Mesodermal cell (in vitro differentiated cells): ENCODE data around the gene CHDH.

Source experiments
- H3K27ac ChIP-seq: 2 replicates; pipeline ENCODE4 v1.7.0; 2013; ENCODE audit warnings: mild to moderate bottlenecking, low read depth, low read length, moderate library complexity; ENCODE audit not compliant: severe bottlenecking
- H3K36me3 ChIP-seq: 2 replicates; pipeline ENCODE4 v1.7.1; 2013; ENCODE audit warnings: mild to moderate bottlenecking, low read length, moderate library complexity; ENCODE audit not compliant: control insufficient read depth, insufficient read depth
- H3K4me1 ChIP-seq: one replicate; pipeline ENCODE4 v1.7.1; 2013; ENCODE audit warnings: mild to moderate bottlenecking, low read length; ENCODE audit not compliant: insufficient read depth, control insufficient read depth, poor library complexity, severe bottlenecking
- H3K4me3 ChIP-seq: 2 replicates; pipeline ENCODE4 v1.7.0; 2013; ENCODE audit warnings: low read length, control low read depth, mild to moderate bottlenecking; ENCODE audit not compliant: insufficient read depth, poor library complexity, severe bottlenecking; ENCODE audit errors: extremely low read depth
- H3K9me3 ChIP-seq: 2 replicates; pipeline ENCODE4 v1.7.1; 2013; ENCODE audit warnings: mild to moderate bottlenecking, low read length, moderate library complexity; ENCODE audit not compliant: control insufficient read depth
- WGBS, 2 experiments: methylation state at CpG; one replicate each; pipeline ENCODE4 v1.1.5; 2013; ENCODE audit warnings: missing lambda C conversion rate in 2 of 2; ENCODE audit not compliant: insufficient coverage in 2 of 2; 5-methylcytosine and 5-hydroxymethylcytosine counted together

The CHDH gene

DNA sequence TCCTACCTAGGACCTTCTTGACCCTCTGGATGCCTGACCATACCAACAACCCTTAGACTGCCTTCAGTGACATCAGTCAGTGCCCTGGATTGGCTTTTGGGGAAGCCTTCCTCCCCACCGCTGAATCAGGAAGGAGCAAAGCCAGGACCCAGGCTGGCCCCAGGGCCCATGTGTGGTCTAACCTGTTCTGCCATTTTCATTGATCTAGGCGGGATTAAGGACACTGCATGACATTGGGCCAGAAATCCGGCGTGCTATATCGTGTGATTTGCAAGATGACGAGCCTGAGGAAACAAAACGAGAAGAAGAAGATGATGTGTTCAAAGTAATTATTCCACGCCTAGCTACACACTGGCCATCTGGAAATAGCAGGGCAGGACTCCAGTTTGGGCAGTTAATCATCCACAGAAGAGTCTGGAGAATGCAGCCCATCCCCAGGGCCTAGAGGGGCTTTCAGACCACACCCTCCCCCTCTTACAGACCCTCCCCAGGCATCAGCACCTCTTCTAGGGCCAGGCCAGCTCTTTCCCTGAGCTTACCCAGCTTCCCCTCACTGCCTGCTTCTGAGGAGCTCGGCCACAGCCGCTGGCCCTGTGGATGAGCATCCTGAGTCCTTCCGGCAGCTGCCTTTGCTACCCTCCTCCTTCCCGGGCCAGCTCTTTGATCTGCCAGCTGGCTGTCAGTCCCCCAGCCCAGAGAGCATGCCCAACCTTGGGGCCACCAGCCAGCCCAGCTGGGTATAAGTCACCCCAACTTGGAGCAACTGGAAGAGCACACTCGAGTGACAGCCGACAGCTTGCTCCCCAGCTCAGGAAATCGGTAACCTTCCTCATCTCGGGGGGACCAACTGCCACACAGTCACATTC, 45.9 kb downstream of the CHDH start:
- 91% methylated on average over 15 to 16 of the region's 16 CpGs for WGBS, 2 experiments
- H3K27ac ChIP-seq, result no peak overlapping the region

GRCh38 chr3:53799338-53799865, 46.8 kb downstream of the CHDH start:
- Histone ChIP-seq H3K9me3 (no peaks in the 10 kb centered on the region), H3K4me3 (no peak overlapping the region), H3K4me1 (peaks cover 12% of the 10 kb centered on the region), H3K36me3 (no peaks in the 10 kb centered on the region), H3K27ac (no peak overlapping the region)
- WGBS, 2 experiments, result 89 to 94% methylated on average over 11 to 12 of the region's 12 CpGs

More for the DNA sequence above, 45.9 kb downstream of the CHDH start:
- Histone ChIP-seq H3K4me3 (no peak overlapping the region), H3K9me3 (no peaks in the 10 kb centered on the region), H3K36me3 (no peaks in the 10 kb centered on the region), H3K4me1 (peaks cover 17% of the 10 kb centered on the region)

DNA sequence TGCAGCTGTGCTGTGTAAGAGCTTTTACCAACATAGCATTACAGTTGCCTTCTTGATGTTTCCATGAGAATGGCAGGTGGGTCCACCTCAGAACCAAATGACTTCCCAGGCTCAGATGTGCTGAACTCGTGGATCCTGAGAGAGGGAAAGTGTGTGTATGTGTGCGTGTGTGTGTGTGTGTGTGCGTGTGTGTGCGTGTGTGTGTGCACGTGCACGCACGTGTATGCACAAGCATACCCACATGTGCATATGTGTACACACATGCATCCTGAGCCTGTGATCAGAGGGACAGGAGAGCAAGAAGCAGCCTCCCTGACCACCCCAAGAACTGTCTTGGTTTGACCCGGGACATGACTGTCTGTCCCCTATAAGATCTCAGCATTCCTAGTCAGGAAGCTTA, 48.1 kb downstream of the CHDH start:
- H3K4me1 ChIP-seq, result peaks cover 7% of the 10 kb centered on the region
- H3K27ac ChIP-seq, result no peak overlapping the region
- H3K36me3 ChIP-seq, result no peaks in the 10 kb centered on the region
- no peaks in the 10 kb centered on the region for H3K9me3 ChIP-seq
- 84 to 85% methylated on average over 6 of the region's 8 CpGs for WGBS, 2 experiments
- H3K4me3 ChIP-seq, result no peak overlapping the region

DNA sequence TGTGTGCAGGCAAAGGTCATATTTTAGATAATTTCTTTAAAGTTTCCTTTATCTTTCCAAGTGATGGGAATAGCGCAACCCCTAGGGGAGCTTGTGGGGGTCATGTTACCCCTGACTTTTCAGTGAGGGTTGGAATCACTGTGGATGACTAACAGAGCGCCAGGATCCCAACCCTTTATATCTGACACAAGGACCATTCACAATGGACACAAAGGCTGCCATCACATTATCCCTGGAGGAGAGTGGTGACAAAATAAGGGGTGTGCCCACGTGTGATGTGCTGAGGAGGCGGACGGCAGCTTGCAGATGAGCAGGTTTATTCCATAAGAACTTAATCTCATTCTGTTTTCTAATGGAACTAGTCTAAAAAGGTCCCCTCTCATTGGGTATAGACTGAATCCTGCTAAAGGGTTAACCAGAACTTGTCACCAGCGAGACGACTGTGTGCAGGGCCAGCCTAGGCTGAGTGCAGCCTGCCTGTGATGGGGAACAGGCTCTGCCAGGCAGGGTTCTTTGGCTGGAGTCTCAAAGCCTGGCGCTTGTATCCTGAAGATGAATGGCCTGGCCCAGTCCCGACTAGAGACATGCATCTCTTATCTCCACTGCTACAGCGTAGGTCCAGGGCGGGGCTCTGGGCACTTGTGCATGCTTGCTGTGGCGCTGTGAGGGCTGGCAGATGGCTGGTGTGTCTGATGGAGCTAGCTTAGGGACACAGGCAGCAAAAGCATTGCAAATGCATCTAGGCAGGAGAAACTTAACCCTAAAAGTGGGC, 50.2 kb downstream of the CHDH start:
- WGBS, 2 experiments, result 84 to 97% methylated on average over 5 to 8 of the region's 12 CpGs

GRCh38 chr3:53795176-53795575, 51.0 kb downstream of the CHDH start:
- Histone ChIP-seq H3K4me3 (no peak overlapping the region), H3K9me3 (no peaks in the 10 kb centered on the region), H3K4me1 (peaks cover 7% of the 10 kb centered on the region), H3K36me3 (no peaks in the 10 kb centered on the region), H3K27ac (no peak overlapping the region)
- WGBS, 2 experiments, result 69 to 71% methylated on average over 2 to 3 of the region's 3 CpGs

More for the DNA sequence above, 50.2 kb downstream of the CHDH start:
- H3K9me3 ChIP-seq, result no peaks in the 10 kb centered on the region
- H3K27ac ChIP-seq, result no peak overlapping the region
- H3K4me1 ChIP-seq, result peaks cover 7% of the 10 kb centered on the region
- H3K4me3 ChIP-seq, result no peak overlapping the region
- no peaks in the 10 kb centered on the region for H3K36me3 ChIP-seq

- Histone ChIP-seq H3K4me3 (no peak overlapping the region), H3K36me3 (no peaks in the 10 kb centered on the region), H3K9me3 (no peaks in the 10 kb centered on the region), H3K27ac (no peak overlapping the region), H3K4me1 (peaks cover 7% of the 10 kb centered on the region)
- WGBS, 2 experiments, result 25 to 33% methylated on average over 1 to 2 of the region's 3 CpGs
These were observed 51.6 kb downstream of the CHDH start for GRCh38 chr3:53794597-53794996.

- WGBS, 2 experiments, result 96 to 100% methylated on average over 2 to 3 of the region's 3 CpGs
- Histone ChIP-seq H3K4me1 (peaks cover 3% of the 10 kb centered on the region), H3K36me3 (no peaks in the 10 kb centered on the region), H3K9me3 (no peaks in the 10 kb centered on the region), H3K4me3 (no peak overlapping the region), H3K27ac (no peak overlapping the region)
These were observed 53.4 kb downstream of the CHDH start for GRCh38 chr3:53792866-53793265.

- no peak overlapping the region for H3K4me3 ChIP-seq
These were observed 54.9 kb downstream of the CHDH start for GRCh38 chr3:53791317-53791716.

GRCh38 chr3:53790470-53790869, 55.7 kb downstream of the CHDH start:
- 87 to 98% methylated on average over 3 to 5 of the region's 5 CpGs for WGBS, 2 experiments
- H3K36me3 ChIP-seq, result no peaks in the 10 kb centered on the region
- no peak overlapping the region for H3K4me3 ChIP-seq
- no peak overlapping the region for H3K27ac ChIP-seq
- H3K9me3 ChIP-seq, result no peaks in the 10 kb centered on the region
- peaks cover 3% of the 10 kb centered on the region for H3K4me1 ChIP-seq

More at GRCh38 chr3:53791317-53791716, 54.9 kb downstream of the CHDH start:
- no peaks in the 10 kb centered on the region for H3K36me3 ChIP-seq
- WGBS, 2 experiments, result 79 to 87% methylated on average over 6 to 7 of the region's 7 CpGs
- no peak overlapping the region for H3K27ac ChIP-seq
- H3K4me1 ChIP-seq, result peaks cover 3% of the 10 kb centered on the region
- H3K9me3 ChIP-seq, result no peaks in the 10 kb centered on the region

DNA sequence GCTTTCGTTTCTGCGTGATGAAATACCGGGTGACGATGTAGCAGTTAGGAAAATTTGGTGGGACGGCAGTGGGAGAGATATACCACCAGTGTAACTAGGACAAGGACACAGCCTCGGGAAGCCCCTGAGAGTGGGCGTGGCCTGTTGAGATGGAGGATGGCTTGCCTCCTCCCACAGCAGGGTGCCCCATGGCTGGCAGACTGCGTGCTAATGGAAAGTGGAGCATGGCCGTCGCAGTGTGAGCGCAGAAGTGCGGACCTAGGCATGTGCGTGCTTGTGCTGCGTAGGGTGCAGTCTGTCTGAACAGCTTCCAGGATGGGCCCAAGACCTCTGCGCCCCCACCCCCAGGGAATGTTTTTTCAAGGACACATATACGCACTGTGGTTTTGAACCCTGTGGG, 56.8 kb downstream of the CHDH start:
- no peaks in the 10 kb centered on the region for H3K4me1 ChIP-seq
- no peak overlapping the region for H3K4me3 ChIP-seq
- no peaks in the 10 kb centered on the region for H3K9me3 ChIP-seq
- H3K36me3 ChIP-seq, result no peaks in the 10 kb centered on the region
- WGBS, 2 experiments, result 86 to 94% methylated on average over 15 to 16 of the region's 16 CpGs
- H3K27ac ChIP-seq, result no peak overlapping the region
